ENCODE data around the gene ZNF17. TPM values are rescaled to one million over a fixed set of nuclear protein-coding genes. Genes with fewer than 3 reads are reported as not detected.
A peak's percentile ranks its signal among the peaks of the same experiment; 100 is the strongest.

The ZNF17 gene
- total RNA-seq, result 10 to 100 TPM in 3 of 4 donors, 1 to 10 TPM in 1; 9.4 to 27.3 (median 14.9) TPM

DNA sequence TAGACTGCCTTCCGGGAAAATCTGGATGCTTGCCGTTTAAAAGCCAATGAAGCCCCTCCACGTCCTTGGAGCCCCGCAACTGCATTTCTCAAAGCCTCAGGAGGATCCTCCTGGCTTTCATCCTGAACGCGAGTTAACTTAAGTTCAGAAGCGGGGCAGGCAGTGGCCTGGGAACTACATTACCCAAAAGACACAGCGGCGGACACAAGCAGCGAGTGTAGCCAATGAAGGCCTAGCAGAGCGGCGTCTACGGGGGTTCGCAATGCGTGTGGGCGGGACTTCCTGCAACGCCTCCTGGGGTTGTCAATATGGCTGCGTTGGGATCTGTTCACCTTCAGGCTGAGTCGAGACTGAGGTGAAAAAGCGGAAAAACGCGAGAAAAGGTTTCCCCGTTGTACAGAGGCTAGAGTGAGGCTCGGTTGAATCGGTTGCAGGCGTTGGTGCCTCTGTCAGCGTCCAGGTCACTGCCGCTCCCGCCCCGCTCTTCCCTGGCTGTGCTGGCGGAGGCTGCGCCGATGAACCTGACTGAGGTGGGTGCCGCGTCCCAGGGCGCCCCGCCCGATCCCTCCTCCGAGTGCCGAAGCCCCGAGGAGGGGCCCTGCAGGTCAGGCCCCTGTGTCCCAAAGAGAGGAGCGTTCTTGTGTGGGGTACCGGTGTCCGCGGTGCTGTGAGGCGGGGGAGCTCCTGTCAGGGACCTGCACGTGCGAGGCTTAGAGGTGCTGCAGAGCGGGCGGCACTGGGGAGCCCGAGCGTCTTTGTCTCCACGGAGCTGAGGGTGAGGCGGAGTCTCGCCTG lies at the start of gene ZNF17:
ZNF17 (plus strand) TSS at position 285 of the 795 bp plus-strand sequence. CDS start 2,455 bp downstream, outside the sequence.
- Histone ChIP-seq H3K27ac (peak within 1 kb of the TSS in 3 of 4 donors; percentile 59 to 84 (median 64)), H3K4me1 (peaks cover 0 to 19% (median 8%) of the 10 kb centered on the region in 4 donors), H3K27me3 (no peaks in the 10 kb centered on the region), H3K9me3 (peaks cover 0 to 49% (median 0%) of the 10 kb centered on the region in 4 donors), H3K4me3 (peak within 1 kb of the TSS; percentile 77 to 94 (median 87)), H3K36me3 (peaks cover 0 to 40% (median 15%) of the 10 kb centered on the region in 3 donors)
- TF ChIP-seq EP300 (IDR thresholded peaks at IDR 0.05) (peak; percentile 59 to 77), POLR2A (IDR thresholded peaks at IDR 0.05) (peak in 1 of 2 donors; percentile 20)
- TF ChIP-seq, protein P1, sequence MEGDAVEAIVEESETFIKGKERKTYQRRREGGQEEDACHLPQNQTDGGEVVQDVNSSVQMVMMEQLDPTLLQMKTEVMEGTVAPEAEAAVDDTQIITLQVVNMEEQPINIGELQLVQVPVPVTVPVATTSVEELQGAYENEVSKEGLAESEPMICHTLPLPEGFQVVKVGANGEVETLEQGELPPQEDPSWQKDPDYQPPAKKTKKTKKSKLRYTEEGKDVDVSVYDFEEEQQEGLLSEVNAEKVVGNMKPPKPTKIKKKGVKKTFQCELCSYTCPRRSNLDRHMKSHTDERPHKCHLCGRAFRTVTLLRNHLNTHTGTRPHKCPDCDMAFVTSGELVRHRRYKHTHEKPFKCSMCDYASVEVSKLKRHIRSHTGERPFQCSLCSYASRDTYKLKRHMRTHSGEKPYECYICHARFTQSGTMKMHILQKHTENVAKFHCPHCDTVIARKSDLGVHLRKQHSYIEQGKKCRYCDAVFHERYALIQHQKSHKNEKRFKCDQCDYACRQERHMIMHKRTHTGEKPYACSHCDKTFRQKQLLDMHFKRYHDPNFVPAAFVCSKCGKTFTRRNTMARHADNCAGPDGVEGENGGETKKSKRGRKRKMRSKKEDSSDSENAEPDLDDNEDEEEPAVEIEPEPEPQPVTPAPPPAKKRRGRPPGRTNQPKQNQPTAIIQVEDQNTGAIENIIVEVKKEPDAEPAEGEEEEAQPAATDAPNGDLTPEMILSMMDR (IDR thresholded peaks at IDR 0.05), result no peak
- 0 to 1% methylated on average over 40 to 52 of the region's 55 CpGs for WGBS, 2 donors
- DNase-seq (ENCODE audit: low spot score in 2 of 2), result peak; percentile 82 to 92

DNA sequence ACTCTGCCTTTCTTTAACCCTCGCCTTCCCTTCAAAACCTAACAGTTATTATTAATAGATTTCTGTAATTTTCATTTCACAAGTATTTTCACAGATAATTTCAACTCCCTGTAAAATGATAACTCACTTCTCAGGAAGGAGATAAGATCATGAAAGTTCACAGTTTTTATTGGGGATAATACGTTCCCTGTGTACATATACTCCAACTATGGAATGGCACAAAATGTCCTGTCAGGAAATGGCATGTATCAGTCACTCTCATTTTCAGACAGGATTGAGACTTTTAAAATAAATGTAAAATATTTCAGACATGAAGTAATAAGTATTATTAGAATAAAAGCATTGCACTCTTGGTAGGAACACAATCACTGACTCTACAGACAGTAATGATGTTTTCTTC lies 48.5 kb upstream of the ZNF17 start:
- peak overlapping the region in 2 of 4 donors; percentile 77 to 79 for H3K4me3 ChIP-seq
- TF ChIP-seq, protein P1 (IDR thresholded peaks at IDR 0.05), result no peak
- no peak for TF ChIP-seq EP300 (IDR thresholded peaks at IDR 0.05)
- TF ChIP-seq POLR2A (IDR thresholded peaks at IDR 0.05), result no peak
- peaks cover 0 to 19% (median 7%) of the 10 kb centered on the region in 4 donors for H3K4me1 ChIP-seq
- peak overlapping the region; percentile 83 to 94 (median 92) for H3K27ac ChIP-seq
- 69 to 73% methylated on average over 2 of the region's 2 CpGs for WGBS, 2 donors
- H3K36me3 ChIP-seq, result peaks cover 0 to 57% (median 0%) of the 10 kb centered on the region in 3 donors
- H3K9me3 ChIP-seq, result peaks cover 0 to 94% (median 16%) of the 10 kb centered on the region in 4 donors
- H3K27me3 ChIP-seq, result no peaks in the 10 kb centered on the region
- DNase-seq (ENCODE audit: low spot score in 2 of 2), result no peak

DNA sequence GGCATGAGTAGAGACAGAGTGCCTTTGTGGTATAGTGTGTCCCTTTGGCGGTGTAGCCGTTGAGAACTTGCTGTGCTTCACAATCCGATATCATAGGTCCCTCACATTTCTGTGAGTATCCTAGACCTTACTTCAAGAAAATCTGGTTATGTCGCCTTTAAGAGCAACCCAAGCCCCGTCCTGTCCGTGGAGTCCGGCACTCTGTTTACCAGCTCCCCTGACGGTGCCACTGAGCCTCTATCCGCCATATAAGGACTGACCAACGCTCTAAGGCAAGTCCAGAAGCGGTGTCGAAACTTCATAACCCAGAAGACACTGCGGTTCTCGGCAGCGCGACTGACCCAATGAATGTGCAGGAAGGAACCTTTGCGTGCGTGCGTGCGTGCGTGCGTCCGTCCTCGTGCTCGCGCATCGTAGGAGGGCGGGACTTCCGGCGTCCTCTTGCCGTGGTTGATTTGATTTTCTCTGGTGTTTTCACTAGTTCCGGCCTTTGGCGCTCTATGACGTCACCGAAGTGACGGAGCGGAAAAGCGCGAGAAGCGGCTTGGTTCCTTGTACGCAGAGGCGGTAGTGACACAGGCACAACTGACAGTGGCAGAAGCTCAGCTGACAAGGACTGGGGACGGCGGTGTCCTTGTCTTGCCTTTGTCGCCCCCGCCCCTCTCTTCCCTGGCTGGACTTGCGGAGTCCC lies 47.8 kb upstream of the ZNF17 start, which contains the start of the genes TRAPPC2B and ZNF547:
TRAPPC2B (plus strand) TSS at position 555 of the 691 bp plus-strand sequence. CDS start 1,283 bp downstream, outside the sequence.
ZNF547 (plus strand) TSS at position 555 of the 691 bp plus-strand sequence. CDS start 5,005 bp downstream, outside the sequence.
- peaks cover 0 to 19% (median 7%) of the 10 kb centered on the region in 4 donors for H3K4me1 ChIP-seq
- DNase-seq (ENCODE audit: low spot score in 2 of 2), result peak; percentile 93 to 97
- TF ChIP-seq POLR2A (IDR thresholded peaks at IDR 0.05) (peak in 1 of 2 donors; percentile 55), EP300 (IDR thresholded peaks at IDR 0.05) (peak; percentile 87 to 96)
- TF ChIP-seq, protein P1 (IDR thresholded peaks at IDR 0.05), result no peak

DNA sequence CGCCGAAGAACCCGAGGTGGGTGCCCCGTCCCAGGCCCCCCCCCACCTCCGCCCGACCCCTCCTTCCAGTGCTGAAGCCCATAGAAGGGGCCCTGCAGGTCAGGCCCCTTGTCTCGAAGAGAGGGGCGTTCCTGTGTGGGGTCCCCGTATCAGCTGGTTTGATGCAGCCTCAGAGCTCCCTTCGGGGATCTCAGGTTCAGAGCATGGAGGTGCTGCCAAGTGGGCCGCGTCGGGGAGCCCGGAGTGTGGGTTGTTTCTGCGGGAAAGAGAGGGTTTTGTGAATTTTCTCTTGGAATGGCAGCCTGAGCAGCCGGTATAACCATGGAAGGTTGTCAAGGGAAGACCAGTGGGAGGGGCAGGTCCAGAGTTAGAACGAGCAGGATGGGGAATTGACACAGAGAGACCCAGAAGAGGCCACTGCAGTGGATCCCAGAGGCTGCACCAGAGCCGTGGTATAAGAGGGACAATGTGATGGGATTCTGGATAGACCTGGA lies 47.2 kb upstream of the ZNF17 start:
- TF ChIP-seq POLR2A (IDR thresholded peaks at IDR 0.05) (no peak), EP300 (IDR thresholded peaks at IDR 0.05) (no peak)
- TF ChIP-seq, protein P1 (IDR thresholded peaks at IDR 0.05), result no peak
- 1 to 2% methylated on average over 10 to 11 of the region's 18 CpGs for WGBS, 2 donors
- Histone ChIP-seq H3K9me3 (peaks cover 0 to 94% (median 9%) of the 10 kb centered on the region in 4 donors), H3K4me3 (peak overlapping the region; percentile 68 to 79 (median 76)), H3K36me3 (peaks cover 0 to 54% (median 0%) of the 10 kb centered on the region in 3 donors), H3K27ac (peak overlapping the region; percentile 83 to 94 (median 92)), H3K27me3 (no peaks in the 10 kb centered on the region), H3K4me1 (peaks cover 0 to 19% (median 7%) of the 10 kb centered on the region in 4 donors)
- DNase-seq (ENCODE audit: low spot score in 2 of 2), result no peak

More for the DNA sequence above, 47.8 kb upstream of the ZNF17 start, which contains the start of the genes TRAPPC2B and ZNF547:
- Histone ChIP-seq H3K36me3 (peaks cover 0 to 55% (median 0%) of the 10 kb centered on the region in 3 donors), H3K27ac (peak within 1 kb of the TSS; percentile 83 to 94 (median 92)), H3K9me3 (peaks cover 0 to 94% (median 12%) of the 10 kb centered on the region in 4 donors), H3K27me3 (no peaks in the 10 kb centered on the region), H3K4me3 (peak within 1 kb of the TSS; percentile 68 to 79 (median 76))
- WGBS, 2 donors, result 1 to 2% methylated on average over 42 to 43 of the region's 47 CpGs
